Stimulated activated CD4-positive, alpha-beta T cell treated with anti-CD3 and anti-CD28 coated beads, TNF-alpha, amount 100 ng/mL, for 4 hours (primary cell): ENCODE results near the gene RAB3IL1.
A peak's percentile ranks its signal among the peaks of the same experiment; 100 is the strongest.
"Not testable (repeated sequence)": the region's sequence is repeated elsewhere in the genome, so short reads cannot be mapped to it uniquely, and the experiment has no call there.

Experiments
- DNase-seq, 3 experiments: peaks; one replicate each; pipeline ENCODE4 v3.0.0-alpha.2; 2020; ENCODE audit warnings: low read depth in 3 of 3

RAB3IL1 gene

DNA sequence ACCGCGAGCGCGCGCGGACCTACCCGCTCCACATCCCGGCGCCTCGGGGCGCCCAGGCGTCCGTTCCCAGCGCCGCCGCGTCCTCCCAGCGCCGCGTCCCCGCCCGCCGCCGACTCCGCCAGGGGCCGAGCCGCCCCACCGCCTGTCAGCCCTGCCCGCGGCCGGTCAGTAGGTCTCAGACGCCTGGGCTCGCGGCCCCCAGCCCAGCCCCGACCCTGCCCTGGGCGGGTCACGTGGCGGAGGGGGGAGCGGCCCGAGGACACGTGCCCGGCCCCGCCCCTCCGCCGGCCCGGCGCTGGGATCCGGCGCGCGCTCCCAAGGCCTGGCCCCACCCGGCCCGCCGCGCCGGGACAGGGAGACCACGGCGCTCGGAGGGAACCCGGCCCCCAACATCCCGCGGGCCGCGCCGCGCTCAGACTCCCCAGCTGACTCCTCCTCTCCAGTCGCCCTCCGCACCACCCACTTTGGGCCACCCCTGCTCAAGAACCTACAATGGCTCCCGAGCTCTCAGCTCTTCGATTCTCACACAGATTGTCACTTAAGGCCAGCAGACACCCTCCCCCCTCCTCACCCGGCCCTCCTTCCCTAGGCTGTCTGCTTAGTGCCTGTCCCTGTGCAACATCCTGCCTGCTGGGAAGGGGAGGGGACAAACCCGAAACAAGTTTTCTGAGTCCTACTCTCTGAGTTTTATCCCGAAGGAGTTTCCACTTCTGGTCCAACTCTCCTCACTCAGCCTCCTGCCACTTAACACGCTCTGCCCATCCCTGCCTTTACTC, at the start of gene RAB3IL1:
Gene RAB3IL1 (minus strand): TSS at position 233 of the 776 bp plus-strand sequence. CDS start 199 bp downstream, at position 34.
- no peak for DNase-seq

- DNase-seq, result peak in 1 of 3 experiments; percentile 20
Measured at GRCh38 chr11:61966734-61967115, 49.4 kb upstream of the RAB3IL1 start.

DNA sequence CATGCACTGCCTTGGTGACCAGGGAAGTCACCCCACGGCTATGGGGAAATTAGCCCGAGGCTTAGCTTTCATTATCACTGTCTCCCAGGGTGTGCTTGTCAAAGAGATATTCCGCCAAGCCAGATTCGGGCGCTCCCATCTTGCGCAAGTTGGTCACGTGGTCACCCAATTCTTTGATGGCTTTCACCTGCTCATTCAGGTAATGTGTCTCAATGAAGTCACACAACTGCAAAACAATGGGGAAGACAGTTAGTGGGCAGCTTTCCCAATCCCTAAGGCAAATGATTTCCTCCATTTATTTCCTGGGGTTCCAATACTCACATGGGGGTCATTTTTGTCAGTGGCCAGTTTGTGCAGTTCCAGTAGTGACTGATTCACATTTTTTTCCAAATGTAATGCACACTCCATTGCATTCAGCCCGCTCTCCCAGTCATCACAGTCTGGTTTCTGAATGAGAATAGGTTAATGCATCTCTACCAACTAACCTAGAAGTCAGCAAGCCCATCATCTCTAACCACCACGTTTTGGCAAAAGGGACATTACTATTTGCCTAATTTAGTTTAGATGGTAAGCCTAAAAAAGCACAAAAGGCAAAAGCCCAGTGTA, 47.4 kb upstream of the RAB3IL1 start:
- not testable (repeated sequence) for DNase-seq

DNA sequence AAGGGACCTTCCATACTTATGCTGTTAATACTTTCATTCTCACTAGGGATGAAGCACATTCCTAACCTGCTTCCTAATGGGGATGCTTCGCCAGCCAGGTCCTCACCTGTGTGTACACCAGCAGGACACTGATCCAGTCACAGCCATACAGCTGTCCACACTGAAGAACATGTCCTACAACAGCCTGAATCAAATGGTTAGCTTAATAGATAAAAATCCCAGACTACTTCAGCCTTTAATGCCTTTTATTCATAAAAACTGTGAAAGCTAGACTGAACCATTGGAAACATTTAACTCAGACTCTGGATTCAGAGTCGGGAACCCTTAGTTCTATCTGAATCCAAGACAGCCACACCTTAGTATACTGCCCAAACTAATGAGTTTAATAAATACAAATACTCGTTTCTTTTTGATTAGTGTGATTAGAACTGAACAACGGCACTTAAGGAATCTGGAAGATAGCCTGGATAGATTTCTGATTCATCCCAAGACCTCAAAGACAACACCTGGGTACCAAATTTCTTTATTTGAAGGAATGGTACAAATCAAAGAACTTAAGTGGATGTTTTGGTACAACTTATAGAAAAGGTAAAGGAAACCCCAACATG, 46.8 kb upstream of the RAB3IL1 start:
- no peak for DNase-seq

DNA sequence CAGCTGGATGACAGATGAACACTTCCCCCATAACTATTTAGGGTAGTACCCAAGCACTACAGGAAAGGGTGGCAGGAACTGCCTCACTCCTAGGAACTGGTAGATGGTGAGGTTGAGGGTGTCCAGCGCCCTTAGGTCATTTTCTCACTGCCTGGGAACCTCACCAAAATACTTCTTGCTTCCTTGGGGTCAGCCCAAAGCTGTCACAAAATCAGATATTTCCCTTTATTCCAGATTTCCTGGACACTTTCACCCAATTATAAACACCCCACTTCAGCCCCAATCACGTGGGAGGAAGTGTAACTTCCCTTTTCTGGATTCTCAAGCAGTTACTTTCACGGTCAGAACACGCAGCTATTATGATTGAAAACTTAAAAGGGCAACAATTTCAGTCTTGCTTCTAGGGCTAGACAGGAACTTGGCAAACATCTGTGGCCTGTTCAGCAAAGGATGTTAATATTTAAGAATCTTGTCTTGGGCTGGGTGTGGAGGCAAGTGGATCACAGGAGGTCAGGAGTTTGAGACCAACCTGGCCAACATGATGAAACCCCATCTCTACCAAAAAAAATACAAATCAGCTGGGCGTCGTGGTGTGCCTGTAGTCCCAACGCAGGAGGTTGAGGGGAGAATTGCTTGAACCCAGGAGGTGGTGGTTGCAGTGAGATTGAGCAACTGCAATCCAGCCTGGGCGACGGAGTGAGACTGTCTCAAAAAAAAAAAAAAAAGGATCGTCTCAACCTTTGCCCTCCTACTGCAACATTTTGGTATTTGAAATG, 46.1 kb upstream of the RAB3IL1 start:
- no peak for DNase-seq

- no peak for DNase-seq
Measured at GRCh38 chr11:61963016-61963281, 45.6 kb upstream of the RAB3IL1 start.

- no peak for DNase-seq
Measured at GRCh38 chr11:61962213-61963015, 45.0 kb upstream of the RAB3IL1 start.

DNA sequence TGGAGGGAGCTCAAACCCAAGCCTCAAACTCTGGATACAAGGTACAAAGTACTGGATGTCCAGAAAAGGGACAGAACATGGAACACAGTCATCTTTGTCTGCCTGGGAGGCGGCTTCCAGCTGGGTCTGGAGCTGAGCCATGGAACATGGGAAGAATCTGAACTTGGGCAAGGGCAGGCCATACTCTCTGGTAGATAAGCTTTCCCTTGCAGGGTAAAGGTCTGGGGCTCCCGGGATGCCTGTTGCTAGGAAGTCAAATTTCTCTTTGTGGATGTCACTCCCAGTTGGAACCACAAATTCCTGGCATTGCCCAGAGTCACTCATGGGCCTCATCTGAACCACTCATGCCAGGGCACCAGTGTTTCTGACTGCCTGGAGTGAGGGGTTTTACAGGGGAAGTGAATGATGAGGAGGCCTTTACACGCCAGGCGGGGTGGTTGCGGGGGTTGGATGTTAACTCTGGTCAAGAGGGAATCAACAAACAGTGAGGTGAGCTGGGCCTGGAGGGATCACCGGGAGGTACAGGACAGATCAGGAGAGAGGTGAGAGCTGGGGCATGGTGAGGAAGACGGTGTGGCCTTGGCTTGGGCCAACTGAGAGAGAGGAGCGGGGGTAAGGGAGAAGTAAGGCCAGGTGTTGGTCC, 44.3 kb upstream of the RAB3IL1 start:
- no peak for DNase-seq

DNA sequence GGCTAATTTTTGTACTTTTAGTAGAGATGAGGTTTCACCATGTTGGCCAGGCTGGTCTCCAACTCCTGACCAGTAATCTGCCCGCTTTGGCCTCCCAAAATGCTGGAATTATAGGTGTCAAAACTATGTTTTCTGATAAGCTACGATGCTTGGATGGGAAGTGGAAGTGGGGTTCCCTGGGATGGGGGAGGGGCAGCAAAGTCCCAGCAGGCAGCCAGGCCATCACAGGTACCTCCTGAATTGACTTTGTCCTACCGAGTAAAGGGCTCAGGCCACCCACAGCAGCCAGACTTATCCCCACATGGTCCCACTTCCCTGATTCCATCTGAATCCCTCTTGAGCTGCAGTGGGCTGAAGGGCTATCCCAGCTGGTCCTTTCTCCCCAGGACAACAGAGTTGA, 43.2 kb upstream of the RAB3IL1 start:
- DNase-seq, result no peak

GRCh38 chr11:61959678-61960077, 42.3 kb upstream of the RAB3IL1 start:
- no peak for DNase-seq

GRCh38 chr11:61959114-61959513, 41.7 kb upstream of the RAB3IL1 start:
- DNase-seq, result no peak

DNA sequence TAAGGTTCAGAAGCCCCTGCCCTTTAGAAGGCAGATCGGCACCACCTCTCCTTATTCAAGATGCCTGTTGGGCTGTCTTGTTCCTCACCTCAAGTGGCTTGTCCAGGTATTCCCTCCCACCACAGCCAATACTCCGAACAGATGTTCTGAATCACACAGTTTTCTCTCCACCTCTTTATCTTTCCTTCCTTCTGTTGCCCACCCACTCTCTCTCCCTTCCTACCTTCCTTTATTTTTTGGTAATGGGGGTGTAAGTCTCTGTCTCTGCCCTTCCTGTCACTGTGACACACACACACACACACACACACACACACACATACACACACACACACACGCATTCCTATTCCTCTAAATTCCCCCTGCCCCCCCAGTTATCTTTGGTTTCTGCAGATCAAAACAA, 41.2 kb upstream of the RAB3IL1 start:
- no peak for DNase-seq

GRCh38 chr11:61957021-61957770, 39.8 kb upstream of the RAB3IL1 start:
- no peak for DNase-seq

DNA sequence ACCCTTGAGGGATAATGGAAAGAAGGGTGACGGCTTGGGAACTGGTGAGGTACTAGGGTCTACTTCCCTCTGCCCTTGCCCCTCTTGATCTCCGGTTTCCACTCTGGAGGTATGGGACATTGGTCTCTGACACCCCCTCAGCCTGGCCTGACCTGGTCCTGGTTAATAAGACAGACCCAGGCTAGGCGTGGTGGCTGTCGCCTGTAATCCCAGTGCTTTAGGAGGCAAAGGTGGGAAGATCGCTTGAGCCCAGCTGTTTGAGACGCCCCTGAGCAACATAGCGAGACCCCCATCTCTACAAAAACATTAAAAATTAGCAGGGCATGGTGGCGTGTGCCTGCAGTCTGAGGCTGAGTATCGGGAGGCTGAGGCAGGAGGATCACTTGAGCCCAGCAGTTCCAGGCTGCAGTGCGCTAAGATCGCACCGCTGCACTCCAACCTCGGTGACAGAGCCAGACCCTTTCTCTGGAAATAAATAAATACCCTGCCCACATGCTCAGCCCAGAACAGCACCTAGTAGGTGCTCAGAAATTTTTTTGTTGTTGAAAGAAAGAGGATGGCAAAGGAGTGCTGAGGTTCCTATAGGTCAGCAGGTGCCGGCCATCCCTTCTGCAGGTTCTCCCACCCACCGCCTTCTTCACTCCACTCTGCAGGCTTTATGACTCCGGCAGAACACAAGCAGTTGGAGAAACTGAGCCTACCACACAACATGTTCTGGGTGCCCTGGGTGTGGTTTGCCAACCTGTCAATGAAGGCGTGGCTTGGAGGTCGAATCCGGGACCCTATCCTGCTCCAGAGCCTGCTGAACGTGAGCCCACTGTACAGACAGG, 39.0 kb upstream of the RAB3IL1 start:
- DNase-seq, result no peak

GRCh38 chr11:61955422-61956135, 38.2 kb upstream of the RAB3IL1 start:
- no peak for DNase-seq

DNA sequence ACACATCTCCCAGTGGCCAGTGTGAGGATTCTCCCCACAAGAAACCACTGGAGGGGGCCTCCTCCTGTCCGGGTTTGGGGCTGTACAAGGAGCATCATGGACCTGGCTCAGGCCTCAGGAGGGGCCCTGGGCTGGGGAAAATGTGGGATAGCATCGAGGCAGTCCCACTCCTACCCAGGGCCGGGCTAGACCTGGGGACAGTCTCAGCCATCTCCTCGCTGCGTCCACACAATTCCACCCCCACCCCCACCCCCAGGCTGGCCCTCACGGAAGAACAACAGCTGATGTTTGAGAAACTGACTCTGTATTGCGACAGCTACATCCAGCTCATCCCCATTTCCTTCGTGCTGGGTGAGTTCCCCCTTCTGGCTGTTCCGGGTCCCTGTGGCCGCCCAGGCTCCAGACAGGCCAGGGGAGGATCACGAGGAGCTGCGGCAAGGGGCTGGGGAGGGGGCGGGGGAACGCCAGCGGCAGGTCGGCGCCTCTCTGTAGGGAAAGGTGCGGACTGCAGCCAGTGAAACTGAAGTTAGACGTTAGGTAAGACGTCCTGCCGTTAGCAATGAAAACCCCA, 37.6 kb upstream of the RAB3IL1 start:
- DNase-seq, result no peak

- no peak for DNase-seq
Measured at GRCh38 chr11:61954106-61954850, 36.9 kb upstream of the RAB3IL1 start.

GRCh38 chr11:61953632-61954031, 36.3 kb upstream of the RAB3IL1 start:
- not testable (repeated sequence) for DNase-seq
